NCI-H1048 (cell line): ENCODE measurements around the gene SAFB2.

Experiments
- DNase-seq: peaks from one replicate; lab custom pipeline; 2025; lab: John Stamatoyannopoulos, UW

SAFB2 gene

GRCh38 chr19:5579697-5580096 lies 42.9 kb downstream of the SAFB2 start:
- DNase-seq: no peak

- no peak for DNase-seq
Measured at GRCh38 chr19:5579286-5579685, 43.3 kb downstream of the SAFB2 start.

DNA sequence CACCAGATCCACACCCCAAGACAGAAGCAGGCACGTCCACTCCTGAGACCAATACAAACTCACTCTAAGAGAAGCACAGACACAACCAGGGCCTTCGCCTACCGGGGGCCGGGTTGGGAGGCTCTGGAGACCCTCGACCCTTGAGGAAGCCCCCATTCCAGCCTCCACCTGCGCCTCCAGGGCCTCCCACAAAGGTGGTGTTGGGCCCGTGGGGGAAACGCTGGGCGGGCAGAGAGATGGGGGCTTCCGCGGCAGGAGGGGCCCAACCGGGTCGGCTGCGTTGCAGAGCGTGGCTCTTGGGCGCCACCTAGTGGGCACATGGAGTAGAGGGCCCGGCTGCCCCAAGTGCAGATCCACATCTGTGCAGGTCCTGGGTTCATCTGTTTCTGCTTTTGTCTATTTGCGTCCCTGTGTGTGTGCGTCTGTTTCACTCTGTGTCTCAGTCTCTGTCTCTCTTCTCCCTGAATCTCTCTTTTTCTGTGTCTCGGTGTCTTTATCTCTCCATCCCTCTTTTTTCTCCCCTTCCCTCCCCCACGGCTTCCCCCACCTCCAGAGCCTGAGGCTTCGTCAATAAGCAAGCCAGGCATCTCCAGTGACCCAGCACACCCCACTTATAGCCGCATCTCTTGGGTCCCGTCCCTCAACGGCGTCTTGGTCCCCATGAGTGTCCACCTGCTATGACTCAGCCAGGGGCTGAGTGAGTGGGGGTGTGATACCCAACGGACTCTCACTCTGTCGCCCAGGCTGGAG lies 44.3 kb downstream of the SAFB2 start:
- peak; percentile 20 for DNase-seq

GRCh38 chr19:5575590-5575989 lies 47.0 kb downstream of the SAFB2 start:
- DNase-seq: no peak

DNA sequence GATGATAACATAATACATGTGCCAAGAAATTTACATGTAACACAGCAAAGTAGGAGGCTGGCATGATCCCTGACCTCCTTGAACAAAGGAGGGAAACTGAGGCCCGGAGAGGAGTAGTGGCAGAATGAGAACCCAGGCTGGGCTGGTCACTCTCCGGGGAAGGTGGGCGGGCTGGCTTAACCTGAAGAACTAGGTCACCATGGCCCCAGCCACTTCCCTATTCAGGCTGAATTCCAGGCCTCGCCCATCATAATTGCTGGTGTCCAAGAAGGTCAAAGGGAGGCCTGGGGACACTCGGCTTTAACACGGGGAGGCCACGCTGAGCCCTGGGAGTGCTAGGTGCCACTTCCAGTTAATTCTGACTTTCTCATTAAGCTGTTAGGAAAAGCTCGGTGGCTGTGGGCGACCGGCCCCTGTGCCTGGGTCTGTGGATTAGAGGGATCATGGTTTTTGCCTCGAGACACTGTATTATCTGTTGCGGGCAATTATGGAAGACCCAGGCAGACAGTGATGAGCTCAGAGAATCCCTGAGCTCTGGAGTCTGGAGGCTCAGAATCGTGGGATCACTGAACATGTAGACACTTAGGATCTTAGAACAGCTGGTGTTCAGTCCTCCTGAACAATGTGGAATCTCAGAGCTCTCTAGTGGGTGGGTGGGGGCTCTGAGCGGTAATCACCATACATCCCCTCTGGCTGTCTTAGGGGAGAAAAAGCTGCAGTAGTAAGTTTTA lies 49.9 kb downstream of the SAFB2 start:
- DNase-seq: no peak

DNA sequence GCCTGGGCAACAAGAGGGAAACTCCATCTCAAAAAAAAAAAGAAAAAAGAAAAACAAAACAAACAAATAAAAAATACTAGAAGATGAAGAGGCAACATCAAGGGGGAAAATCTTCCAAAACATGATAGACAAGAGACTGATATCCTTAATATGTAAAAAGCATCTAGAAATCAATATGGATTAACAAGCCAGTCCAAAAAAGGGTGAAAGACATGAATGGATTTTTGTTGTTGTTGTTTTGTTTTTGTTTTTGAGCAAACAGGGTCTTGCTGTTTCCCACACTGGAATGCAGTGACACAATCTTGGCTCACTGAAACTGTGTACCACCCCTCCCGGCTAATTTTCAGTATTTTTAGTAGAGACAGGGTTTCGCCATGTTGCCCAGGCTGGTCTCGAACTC lies 50.8 kb downstream of the SAFB2 start:
- DNase-seq: no peak

DNA sequence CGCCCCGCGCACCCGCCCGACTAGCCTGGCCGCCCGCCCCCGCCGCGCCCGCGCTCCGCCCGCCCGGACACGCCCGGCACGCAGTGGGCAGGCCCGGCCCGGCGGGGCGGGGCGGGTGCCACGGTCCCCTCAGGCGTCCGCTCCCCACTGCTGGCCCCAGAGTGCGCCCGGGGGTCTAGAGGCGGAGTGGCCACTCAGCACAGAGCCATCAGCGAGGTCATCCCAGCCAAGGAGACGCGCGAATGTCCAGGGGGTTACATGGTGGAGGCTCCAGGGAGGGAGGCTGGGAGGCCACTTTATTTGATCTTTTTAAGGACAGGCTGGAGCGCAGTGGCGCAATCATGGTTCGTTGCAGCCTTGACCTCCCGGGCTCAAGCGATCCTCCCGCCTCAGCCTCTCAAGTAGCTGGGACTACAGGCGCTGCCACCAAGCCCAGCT lies 54.6 kb downstream of the SAFB2 start:
- no peak for DNase-seq

DNA sequence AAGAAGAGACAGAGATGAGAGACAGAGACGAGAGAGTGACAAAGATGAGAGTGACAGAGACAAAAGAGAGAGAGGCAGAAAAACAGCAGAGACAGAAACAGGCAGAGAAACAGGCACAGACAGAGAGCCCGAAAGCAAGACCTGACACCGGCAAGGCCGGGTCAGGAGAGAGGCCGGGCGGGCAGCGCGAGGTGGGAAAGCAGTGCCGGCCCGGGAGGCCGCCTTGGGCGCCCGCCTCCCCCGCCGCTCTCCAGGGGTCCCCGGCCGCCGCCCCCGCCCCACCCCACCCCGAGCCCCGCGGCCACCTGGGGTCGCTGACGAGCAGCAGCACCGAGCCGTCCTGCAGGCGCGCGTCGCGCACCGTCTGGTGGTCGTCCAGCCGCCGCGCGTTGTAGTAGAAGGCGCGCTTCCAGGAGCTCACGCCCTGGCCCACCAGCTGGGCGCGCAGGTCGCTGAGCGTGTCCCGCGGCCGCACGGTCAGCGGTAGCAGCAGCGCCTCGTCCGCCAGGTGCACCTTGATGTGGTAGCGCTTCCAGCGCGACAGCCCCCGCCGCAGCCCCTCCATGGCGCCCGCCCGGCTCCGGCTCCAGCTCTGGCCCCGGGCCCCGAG lies 55.1 kb downstream of the SAFB2 start, which contains the start of gene TINCR:
Gene TINCR, minus strand, starts transcription at position 594 of the 610 bp plus-strand sequence.
- no peak for DNase-seq

DNA sequence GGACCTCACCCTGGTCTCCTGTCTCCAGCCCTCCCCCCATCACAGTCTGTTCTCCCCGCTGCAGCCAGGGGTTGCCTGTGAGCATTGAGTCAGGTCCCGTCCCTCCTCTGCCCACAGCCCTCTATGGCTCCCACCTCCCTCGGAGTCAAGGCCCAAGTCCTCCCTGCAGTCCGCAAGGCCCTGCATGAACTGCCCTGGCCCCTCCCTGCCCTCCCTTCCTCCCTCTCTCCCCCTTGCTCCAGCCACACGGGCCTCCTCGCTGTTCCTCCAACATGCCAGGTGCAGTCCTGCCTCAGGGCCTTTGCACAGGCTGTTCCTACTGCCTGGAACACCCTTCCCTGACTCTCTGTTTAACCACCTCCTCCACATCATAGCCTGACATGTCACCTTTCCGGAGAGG lies 57.6 kb downstream of the SAFB2 start:
- DNase-seq: no peak

DNA sequence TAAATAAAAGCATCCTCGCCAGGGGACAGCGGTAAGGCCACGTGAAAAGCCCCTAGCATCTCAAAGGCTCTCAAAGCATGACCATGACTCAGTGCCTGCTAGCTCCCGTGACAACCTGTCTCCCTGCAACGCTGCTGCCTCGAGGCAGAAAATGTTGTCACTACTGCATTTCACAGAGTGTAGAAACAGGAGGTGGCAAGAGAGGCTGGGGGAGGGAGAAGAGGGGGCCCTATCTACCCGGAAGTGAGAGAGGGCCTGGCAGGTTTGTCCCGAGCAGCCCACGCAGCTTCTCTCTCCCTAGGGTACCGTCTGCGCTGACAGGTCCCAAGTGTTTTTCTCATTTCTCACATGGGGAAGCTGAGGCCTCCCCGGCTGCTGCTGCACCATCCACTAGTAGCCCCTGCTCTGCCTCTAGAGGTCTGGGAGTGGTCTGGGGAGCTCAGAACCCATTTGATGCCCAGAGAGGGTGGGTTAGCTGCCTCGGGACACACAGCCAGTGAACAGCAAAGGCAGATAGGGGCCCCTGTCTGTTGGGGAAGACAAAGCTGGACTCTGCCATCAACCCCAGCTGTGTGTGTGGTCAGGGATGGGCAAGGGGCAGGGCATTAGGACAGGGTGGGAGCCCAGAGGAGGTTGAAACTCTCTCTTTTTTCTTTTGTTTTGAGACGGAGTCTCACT lies 58.5 kb downstream of the SAFB2 start:
- no peak for DNase-seq

- DNase-seq: no peak
Measured at GRCh38 chr19:5563008-5563431, 59.6 kb downstream of the SAFB2 start.

DNA sequence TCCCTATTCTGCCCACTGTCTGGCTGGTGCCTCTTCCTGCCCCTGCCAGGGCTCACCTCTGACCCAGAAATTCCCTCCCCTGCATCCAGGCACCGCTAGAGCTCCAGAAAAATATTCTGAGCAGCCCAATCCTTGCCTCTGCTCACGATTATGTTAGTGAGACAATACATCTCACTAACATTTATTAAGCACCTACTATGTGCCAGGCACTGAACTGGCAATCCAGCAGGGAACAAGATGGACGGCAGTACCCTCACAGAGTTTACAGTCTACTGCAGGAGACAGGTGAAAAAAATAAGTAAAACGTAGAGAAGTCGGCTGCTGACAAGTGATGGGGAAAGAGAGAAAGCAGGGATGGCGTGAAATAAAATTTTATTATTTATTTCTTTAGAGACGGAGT lies 60.3 kb downstream of the SAFB2 start:
- no peak for DNase-seq

DNA sequence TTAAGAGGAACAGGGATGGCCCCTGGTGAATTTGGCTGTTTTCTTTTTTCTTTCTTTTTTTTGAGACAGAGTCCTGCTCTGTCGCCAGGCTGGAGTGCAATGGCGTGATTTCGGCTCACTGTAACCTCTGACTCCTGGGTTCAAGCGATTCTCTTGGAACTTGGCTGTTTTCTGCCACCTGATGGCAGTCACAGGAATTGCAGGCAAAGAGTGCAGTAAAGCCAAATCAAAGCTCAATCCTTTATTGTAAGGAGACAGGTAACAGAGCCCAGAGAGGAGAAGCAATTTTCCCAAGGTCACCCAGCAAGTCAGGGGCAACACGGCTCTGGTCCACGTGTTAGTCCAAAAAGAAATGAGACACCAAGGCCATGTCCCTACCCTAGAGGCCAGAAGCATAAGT lies 61.0 kb downstream of the SAFB2 start:
- DNase-seq: no peak

DNA sequence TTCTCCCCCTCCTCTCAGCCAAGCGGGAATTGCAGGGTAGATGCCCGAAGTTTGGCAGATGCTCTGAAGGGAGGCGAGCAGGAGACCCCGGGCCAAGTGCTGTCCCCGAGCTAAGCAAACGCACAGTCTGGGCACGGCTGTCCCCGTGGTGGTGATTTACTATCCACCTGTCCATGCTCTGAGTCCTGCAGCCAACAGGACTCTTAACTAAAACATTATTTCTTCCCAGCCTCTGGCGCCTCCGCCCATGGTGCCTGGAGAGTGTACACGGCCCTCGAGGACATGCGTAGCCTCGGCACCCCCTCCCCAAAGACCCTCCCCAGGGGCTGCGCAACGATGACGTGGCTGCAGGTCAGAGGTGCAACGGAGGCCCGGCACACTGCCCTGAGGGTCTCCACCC lies 62.4 kb downstream of the SAFB2 start:
- DNase-seq: no peak

- no peak for DNase-seq
Measured at GRCh38 chr19:5559804-5560133, 62.8 kb downstream of the SAFB2 start.

DNA sequence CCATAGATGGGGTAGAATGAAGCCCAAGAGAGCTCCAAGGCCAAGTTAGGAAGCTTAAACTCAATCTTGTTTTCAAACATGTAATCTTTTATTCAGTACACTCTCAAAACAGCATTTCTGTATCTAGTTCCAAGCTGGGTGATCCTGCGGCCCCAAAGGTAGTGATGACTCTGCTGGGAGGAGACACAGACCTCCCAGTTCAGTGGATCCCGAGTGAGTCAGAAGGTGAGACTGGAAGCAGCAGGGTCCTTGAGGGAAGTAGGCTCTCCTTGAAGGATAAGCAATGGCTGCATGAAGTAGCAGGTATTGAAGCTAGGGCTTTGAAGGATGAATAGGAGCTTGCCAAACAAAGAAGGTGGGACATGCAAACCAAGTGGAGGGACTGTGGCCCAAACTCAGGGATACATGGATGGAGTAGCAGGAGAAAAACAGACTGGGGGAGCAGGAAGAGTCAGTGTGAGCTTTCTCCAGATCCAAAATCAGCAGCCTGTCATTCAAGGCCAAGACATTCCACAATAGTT lies 64.4 kb downstream of the SAFB2 start:
- no peak for DNase-seq

GRCh38 chr19:5557691-5558090 lies 64.9 kb downstream of the SAFB2 start:
- DNase-seq: no peak

DNA sequence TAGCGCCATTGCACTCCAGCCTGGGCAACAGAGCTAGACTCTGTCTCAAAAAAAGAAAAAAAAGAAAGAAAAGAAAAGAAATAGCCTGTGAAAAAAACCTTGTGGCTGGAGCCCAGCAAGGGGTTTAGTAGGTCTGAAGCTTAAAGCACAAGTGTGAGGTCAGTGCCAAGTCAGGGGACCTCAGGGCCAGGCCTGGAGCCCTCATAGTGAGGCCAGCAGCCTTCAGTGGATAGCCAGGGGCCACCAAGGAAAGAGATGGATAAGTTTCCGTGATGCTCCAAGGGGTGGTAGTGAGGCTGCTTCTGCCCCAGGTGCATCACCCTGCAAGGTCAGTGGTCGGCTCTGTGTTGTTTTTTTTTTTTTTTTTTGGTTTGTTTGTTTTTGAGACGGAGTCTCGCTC lies 67.7 kb downstream of the SAFB2 start:
- DNase-seq: no peak

GRCh38 chr19:5553892-5554291 lies 68.7 kb downstream of the SAFB2 start:
- DNase-seq: no peak

GRCh38 chr19:5547881-5548280 lies 74.7 kb downstream of the SAFB2 start:
- DNase-seq: no peak

- DNase-seq: no peak
Measured at GRCh38 chr19:5545984-5546383, 76.6 kb downstream of the SAFB2 start.

GRCh38 chr19:5545051-5545450 lies 77.5 kb downstream of the SAFB2 start:
- DNase-seq: no peak
